Muscle of leg (tissue), 11 donors: ENCODE results near the gene CCDC80. TPM values are rescaled to one million over a fixed set of nuclear protein-coding genes. Genes with fewer than 3 reads are reported as not detected.
"Not testable (repeated sequence)": the region's sequence is repeated elsewhere in the genome, so short reads cannot be mapped to it uniquely, and the experiment has no call there.

Source experiments
- DNase-seq: peaks from one replicate; pipeline ENCODE4 v3.0.0; 2013
- H3K27ac ChIP-seq: one replicate; pipeline ENCODE4 v1.5.1; 2013; ENCODE audit warnings: mild to moderate bottlenecking, low read length, control low read depth
- H3K27me3 ChIP-seq: one replicate; pipeline ENCODE4 v1.6.1; 2013; ENCODE audit warnings: low read length; ENCODE audit not compliant: control insufficient read depth, insufficient read depth
- H3K36me3 ChIP-seq: one replicate; pipeline ENCODE4 v1.6.1; 2013; ENCODE audit warnings: low read length; ENCODE audit not compliant: control insufficient read depth, insufficient read depth
- H3K4me1 ChIP-seq: one replicate; pipeline ENCODE4 v1.6.1; 2013; ENCODE audit warnings: low read length; ENCODE audit not compliant: control insufficient read depth, insufficient read depth
- H3K4me3 ChIP-seq: one replicate; pipeline ENCODE4 v1.5.1; 2013; ENCODE audit warnings: low read length, control low read depth
- H3K9me3 ChIP-seq: replicated peaks from 2 replicates; pipeline ENCODE4 v1.6.1; 2013; ENCODE audit warnings: low read depth, low read length; ENCODE audit not compliant: control insufficient read depth
- WGBS: methylation state at CpG from one replicate; pipeline ENCODE4 v1.1.5; 2013; ENCODE audit warnings: missing lambda C conversion rate; ENCODE audit not compliant: insufficient coverage; 5-methylcytosine and 5-hydroxymethylcytosine counted together
- polyA plus RNA-seq, 8 donors: library from polyadenylated mRNA; unstranded; fragments of 120-200 nt; gene quantifications; one replicate each; pipeline versions ENCODE4 v1.2.1 to v1.2.3, GENCODE V29; 2013; ENCODE audit warnings: inconsistent platforms in 1 of 8, low replicate concordance in 1 of 8; ENCODE audit not compliant: insufficient read length in 8 of 8, insufficient read depth in 1 of 8
- total RNA-seq: library from RNA; stranded (reverse); fragments of 120-200 nt; gene quantifications from one replicate; pipeline ENCODE4 v1.2.4, GENCODE V29; 2013

Gene CCDC80
- total and polyA plus RNA-seq, 9 donors: 27.9 to 97.3 (median 57.8) TPM

DNA sequence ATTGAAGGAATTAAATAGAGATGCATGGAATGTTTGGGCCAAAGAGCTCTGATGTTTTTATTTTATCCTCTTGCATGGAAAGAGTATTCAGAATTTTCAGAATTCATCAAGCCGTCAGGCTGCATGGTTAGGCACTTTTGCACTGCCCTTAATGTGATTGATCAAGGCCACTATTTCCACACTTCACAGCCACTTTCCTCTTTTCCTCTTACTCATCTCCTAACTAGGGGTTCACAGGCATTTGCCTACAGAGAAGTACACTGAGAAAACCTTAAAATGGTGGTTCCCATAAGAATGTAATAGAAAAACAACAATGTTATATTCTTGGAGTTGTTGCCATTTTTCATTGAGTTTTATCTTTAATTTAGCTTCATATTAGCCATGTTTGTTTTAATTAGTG, 68.2 kb downstream of the CCDC80 start:
- 86% methylated on average over 1 of the region's 1 CpG for WGBS
- DNase-seq: no peak
- Histone ChIP-seq H3K4me1 (no peaks in the 10 kb centered on the region), H3K27me3 (no peaks in the 10 kb centered on the region), H3K36me3 (peaks cover 18% of the 10 kb centered on the region), H3K4me3 (no peak overlapping the region), H3K27ac (no peak overlapping the region), H3K9me3 (no peaks in the 10 kb centered on the region)

DNA sequence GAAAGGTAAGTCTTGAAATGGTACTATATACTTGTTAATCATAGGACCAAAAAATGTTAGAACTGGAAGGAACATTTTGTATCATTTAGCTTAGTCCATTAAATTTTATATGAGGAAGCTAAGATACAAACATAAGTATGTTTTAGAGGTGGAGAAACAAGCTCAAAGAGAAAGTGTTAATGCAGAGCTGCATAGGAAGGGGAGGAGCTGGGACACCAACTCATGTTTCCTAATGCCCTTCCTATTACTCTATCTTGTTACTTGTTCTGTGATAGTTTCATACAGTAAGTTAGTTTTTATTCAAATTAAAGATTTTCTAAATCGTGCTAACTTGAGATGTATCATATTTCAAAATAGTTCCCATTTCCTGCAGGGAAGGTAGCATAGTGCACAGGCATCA, 71.7 kb downstream of the CCDC80 start:
- DNase-seq: no peak
- no peaks in the 10 kb centered on the region for H3K4me1 ChIP-seq
- no peaks in the 10 kb centered on the region for H3K27me3 ChIP-seq
- H3K4me3 ChIP-seq: no peak overlapping the region
- H3K27ac ChIP-seq: no peak overlapping the region
- no CpG with 5 or more reads among the region's 1 CpG for WGBS
- H3K36me3 ChIP-seq: peaks cover 20% of the 10 kb centered on the region
- H3K9me3 ChIP-seq: no peaks in the 10 kb centered on the region

DNA sequence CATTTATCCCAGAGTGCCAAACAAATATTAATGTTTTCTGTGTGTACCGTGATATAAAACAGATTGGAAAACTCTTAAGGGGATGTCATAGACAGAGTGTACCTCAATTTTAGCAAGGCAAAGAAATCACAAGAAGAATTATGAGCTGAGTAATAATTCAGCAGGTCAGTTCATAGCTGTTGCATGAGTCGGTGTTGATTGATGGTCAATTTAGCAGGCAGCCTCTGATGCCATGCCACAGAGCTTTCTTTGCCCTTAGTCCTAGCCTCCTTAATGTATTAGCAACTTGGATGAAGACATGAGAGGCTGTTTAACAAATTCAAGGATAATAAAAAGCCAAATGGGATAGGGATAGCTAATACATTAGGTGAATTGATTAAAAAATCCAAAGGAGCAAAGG, 72.3 kb downstream of the CCDC80 start:
- no peak overlapping the region for H3K4me3 ChIP-seq
- H3K4me1 ChIP-seq: no peaks in the 10 kb centered on the region
- no peak overlapping the region for H3K27ac ChIP-seq
- peaks cover 18% of the 10 kb centered on the region for H3K36me3 ChIP-seq
- H3K9me3 ChIP-seq: no peaks in the 10 kb centered on the region
- no CpG with 5 or more reads among the region's 2 CpGs for WGBS
- no peaks in the 10 kb centered on the region for H3K27me3 ChIP-seq
- DNase-seq: no peak

DNA sequence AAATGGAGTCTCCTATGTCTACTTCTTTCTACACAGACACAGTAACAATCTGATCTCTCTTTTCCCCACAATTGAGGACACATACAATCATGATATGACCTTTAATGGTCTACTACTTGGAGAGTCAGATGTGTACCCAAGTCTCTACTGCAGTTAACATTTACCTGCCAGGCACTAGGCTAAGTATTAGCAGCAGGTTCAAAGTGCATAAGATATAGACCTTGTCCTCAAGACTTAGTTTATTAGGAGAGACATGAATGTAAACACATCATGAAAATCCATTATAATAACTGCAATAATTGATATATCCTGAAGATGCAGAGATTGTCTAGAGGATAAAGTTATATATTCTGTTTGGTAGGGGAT, 76.0 kb downstream of the CCDC80 start:
- no peak for DNase-seq
- H3K27me3 ChIP-seq: no peaks in the 10 kb centered on the region
- no peak overlapping the region for H3K27ac ChIP-seq
- no peaks in the 10 kb centered on the region for H3K9me3 ChIP-seq
- peaks cover 4% of the 10 kb centered on the region for H3K4me1 ChIP-seq
- H3K36me3 ChIP-seq: peaks cover 8% of the 10 kb centered on the region
- H3K4me3 ChIP-seq: no peak overlapping the region

DNA sequence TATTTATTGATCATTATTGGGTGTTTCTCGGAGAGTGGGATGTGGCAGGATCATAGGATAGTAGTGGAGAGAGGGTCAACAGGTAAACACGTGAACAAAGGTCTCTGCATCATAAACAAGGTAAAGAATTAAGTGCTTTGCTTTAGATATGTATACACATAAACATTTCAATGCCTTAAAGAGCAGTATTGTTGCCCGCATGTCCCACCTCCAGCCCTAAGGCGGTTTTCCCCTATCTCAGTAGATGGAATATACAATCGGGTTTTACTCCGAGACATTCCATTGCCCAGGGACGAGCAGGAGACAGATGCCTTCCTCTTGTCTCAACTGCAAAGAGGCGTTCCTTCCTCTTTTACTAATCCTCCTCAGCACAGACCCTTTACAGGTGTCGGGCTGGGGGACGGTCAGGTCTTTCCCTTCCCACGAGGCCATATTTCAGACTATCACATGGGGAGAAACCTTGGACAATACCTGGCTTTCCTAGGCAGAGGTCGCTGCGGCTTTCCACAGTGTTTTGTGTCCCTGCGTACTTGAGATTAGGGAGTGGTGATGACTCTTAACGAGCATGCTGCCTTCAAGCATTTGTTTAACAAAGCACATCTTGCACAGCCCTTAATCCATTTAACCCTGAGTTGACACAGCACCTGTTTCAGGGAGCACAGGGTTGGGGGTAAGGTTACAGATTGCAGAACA, 76.5 kb downstream of the CCDC80 start:
- not testable (repeated sequence) for H3K27ac ChIP-seq, H3K36me3 ChIP-seq, H3K4me1 ChIP-seq, H3K27me3 ChIP-seq, H3K4me3 ChIP-seq, H3K9me3 ChIP-seq, DNase-seq
- no CpG with 5 or more reads among the region's 15 CpGs for WGBS

DNA sequence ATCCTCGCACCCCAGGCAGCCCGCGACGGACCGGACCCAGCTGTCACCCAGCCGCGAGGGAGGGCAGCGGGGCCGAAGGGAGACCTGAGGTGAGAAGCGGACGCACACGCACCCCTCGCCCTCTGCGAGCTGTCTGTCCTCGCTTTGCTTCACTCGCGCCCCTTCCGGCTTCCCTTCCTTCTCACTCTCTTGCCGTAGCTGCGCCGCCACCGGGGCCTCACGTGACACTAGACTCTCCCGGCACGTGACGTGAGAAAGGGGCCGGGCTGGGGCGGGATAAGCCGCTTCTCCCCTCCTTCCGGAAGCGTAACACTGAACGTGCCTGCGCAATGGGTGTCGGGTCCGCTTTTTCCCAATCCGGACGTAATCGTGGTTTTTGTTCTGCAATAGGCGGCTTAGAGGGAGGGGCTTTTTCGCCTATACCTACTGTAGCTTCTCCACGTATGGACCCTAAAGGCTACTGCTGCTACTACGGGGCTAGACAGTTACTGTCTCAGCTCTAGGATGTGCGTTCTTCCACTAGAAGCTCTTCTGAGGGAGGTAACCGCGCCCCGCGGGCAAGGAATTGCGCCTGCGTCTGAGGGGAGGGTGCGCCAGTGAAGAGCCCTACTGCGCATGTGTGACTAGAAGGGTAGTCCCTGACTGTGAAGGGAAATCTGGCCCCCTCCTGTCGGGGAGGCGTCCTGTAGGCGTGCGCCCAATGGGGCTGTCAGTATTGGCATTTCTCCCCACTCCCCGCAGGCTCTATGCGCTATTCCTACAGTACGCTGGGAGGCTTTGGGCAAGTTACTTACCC, 79.0 kb downstream of the CCDC80 start, which contains the start of the genes ATG3 and SLC35A5:
Gene ATG3, minus strand, starts transcription at position 229 of the 796 bp plus-strand sequence. CDS start 434 bp downstream, outside the sequence.
Gene SLC35A5, plus strand, starts transcription at position 312 of the 796 bp plus-strand sequence. CDS start 1,359 bp downstream, outside the sequence.
- Histone ChIP-seq H3K27ac (peak within 1 kb of the TSS; percentile 100), H3K36me3 (peaks cover 2% of the 10 kb centered on the region), H3K4me3 (peak within 1 kb of the TSS; percentile 80), H3K4me1 (peaks cover 8% of the 10 kb centered on the region), H3K27me3 (no peaks in the 10 kb centered on the region), H3K9me3 (no peaks in the 10 kb centered on the region)
- peak; percentile 99 for DNase-seq
- WGBS: 0% methylated on average over 39 of the region's 58 CpGs

DNA sequence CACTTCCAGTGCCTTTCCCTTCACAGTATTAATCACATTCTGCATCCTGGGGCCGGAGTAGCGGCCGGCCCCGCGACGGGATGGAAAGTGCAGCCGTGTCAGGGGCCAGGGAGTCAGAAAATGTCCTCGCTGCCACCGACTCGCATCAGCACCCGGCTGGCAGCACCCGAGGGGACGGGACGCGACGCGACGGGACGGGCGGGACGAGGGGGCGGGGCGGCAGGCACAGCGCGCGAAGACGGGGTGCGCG, 79.5 kb downstream of the CCDC80 start:
- WGBS: under 1% methylated on average over 29 of the region's 29 CpGs
- H3K27ac ChIP-seq: peak overlapping the region; percentile 100
- no peak for DNase-seq

DNA sequence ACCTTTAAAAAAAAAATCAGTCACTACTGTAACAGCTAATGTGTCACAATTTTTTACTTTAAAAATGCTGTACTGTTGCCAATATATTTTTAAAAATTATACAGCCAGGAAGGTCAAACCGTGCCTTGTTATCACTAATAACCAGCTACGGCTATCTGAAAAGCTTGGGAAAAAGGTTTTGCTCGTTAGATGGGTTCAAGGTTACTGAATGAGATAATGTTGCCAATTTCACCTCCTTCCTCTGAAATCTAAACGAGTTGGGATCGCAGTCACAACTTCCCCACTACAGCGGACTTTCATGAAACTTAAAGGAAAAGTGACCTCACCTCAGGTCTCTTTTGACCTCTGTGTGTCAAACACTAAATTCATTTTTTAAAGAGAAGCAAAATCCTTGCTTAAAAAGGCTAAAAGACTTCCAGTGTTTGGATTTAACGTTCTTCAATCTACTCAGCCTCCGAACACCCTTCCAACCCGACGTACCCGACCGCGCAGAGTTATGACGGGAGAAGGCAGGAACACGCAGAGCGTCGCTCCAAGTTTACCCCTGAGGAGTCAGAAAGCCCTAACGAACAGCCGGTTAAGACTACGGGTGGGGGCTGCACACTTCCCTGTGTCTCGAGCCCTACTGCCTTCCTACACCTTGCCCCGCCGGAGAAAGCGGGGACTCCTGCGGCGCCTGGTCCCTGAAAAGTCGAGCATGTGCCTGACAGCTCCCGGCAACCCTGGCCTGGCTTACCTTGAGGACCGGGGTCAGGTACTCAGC, 80.0 kb downstream of the CCDC80 start:
- H3K36me3 ChIP-seq: peaks cover 2% of the 10 kb centered on the region
- peak overlapping the region; percentile 80 for H3K4me3 ChIP-seq
- peak; percentile 93 for DNase-seq
- peaks cover 8% of the 10 kb centered on the region for H3K4me1 ChIP-seq
- no peaks in the 10 kb centered on the region for H3K9me3 ChIP-seq
- no peaks in the 10 kb centered on the region for H3K27me3 ChIP-seq
- H3K27ac ChIP-seq: peak overlapping the region; percentile 100
- WGBS: under 1% methylated on average over 26 of the region's 29 CpGs

More for the DNA sequence above, 79.5 kb downstream of the CCDC80 start:
- Histone ChIP-seq H3K36me3 (peaks cover 2% of the 10 kb centered on the region), H3K4me3 (peak overlapping the region; percentile 80), H3K27me3 (no peaks in the 10 kb centered on the region), H3K4me1 (peaks cover 8% of the 10 kb centered on the region), H3K9me3 (no peaks in the 10 kb centered on the region)

DNA sequence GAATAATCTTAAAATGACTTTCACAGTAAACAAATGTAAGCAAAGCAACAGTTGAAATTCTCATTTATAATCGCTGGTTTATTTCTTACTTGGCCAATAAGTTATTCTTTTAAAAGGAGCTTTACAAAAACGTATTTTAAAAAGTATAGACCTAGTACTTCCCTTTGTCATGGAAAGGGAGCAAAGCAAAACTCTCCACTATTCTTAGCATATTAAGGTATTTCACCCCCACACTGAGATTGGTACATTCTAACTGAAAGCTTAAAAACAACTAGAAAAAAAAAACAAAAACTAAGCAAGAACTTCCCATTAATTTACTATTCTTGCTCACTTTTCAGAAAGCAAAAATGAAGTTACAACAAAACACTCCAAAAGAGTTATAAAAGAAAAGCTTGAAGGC, 80.6 kb downstream of the CCDC80 start:
- Histone ChIP-seq H3K27ac (peak overlapping the region; percentile 100), H3K4me3 (peak overlapping the region; percentile 80), H3K9me3 (no peaks in the 10 kb centered on the region), H3K4me1 (peaks cover 8% of the 10 kb centered on the region), H3K36me3 (peaks cover 2% of the 10 kb centered on the region), H3K27me3 (no peaks in the 10 kb centered on the region)
- no peak for DNase-seq
- WGBS: no CpG with 5 or more reads among the region's 2 CpGs

DNA sequence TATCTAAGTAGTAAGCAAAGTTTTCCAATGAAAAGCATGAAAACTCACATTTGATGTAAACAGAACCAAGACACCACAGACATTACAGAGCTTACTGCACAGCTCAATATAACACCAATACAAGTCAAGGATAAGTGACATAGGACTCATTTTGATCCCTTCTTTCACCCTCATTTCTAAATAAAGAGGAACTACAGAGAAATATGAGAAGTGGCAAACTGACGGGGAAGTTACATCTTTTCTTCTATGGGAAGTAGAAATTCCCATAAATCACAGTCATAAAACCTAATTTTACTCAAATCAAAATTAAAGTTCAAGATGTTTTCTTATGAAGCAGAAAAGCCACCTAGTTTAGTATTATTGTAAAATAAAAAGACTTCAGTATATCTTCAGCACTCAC, 83.0 kb downstream of the CCDC80 start:
- H3K27ac ChIP-seq: no peak overlapping the region
- no peaks in the 10 kb centered on the region for H3K9me3 ChIP-seq
- no CpG with 5 or more reads among the region's 1 CpG for WGBS
- peak; percentile 17 for DNase-seq
- peaks cover 6% of the 10 kb centered on the region for H3K4me1 ChIP-seq
- H3K27me3 ChIP-seq: no peaks in the 10 kb centered on the region
- peaks cover 2% of the 10 kb centered on the region for H3K36me3 ChIP-seq
- no peak overlapping the region for H3K4me3 ChIP-seq
